GM12874 (cell line): ENCODE data around the gene SOX18.

Experiments
- TF ChIP-seq, protein P1 (sequence below): IDR thresholded peaks from 2 replicates; pipeline ENCODE4 v1.5.1; 2011; ENCODE audit warnings: low read depth, mild to moderate bottlenecking, control low read depth, low read length, moderate library complexity; ENCODE audit not compliant: insufficient read depth

The SOX18 gene

DNA sequence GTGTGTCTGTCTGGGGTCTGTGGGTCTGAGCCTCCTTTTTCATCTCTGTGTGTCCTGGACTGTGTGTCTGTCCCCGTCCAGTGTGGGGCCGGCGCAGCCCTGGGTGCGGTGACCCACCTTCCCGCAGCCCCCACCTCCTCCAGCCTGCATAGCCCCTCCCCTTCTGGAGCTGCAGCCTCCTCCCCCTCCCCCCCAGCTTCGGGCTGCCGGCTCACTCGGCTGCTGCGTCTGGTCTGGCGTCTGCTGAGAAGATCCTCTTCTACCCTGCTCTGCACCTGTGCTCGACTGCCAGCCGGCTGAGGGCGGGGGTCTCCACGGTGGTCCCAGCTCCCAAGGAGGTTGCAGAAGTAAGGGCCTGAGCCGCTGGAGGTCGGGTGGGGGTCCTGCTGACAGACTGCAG lies 42.3 kb upstream of the SOX18 start:
- TF ChIP-seq, protein P1, sequence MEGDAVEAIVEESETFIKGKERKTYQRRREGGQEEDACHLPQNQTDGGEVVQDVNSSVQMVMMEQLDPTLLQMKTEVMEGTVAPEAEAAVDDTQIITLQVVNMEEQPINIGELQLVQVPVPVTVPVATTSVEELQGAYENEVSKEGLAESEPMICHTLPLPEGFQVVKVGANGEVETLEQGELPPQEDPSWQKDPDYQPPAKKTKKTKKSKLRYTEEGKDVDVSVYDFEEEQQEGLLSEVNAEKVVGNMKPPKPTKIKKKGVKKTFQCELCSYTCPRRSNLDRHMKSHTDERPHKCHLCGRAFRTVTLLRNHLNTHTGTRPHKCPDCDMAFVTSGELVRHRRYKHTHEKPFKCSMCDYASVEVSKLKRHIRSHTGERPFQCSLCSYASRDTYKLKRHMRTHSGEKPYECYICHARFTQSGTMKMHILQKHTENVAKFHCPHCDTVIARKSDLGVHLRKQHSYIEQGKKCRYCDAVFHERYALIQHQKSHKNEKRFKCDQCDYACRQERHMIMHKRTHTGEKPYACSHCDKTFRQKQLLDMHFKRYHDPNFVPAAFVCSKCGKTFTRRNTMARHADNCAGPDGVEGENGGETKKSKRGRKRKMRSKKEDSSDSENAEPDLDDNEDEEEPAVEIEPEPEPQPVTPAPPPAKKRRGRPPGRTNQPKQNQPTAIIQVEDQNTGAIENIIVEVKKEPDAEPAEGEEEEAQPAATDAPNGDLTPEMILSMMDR = no peak

DNA sequence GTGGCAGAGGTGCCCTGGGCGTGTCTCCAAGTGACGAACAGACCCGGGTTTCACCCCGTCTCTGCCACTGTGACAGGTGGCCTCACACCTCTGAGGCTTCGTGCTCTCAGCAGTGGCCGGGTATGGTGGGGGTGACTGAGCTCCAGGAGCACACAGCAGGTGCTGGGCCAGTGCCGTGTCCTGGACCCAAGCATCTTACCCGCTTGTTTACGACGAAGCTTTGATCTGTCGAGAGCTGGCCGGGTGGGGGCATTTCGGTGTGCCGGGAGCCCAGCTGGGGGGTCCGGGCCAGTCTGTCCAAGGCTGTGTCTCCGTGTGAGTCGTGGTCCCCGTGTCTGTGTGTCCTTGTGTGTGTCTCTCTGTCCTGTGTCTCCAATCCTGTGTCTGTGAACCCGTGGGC lies 41.9 kb upstream of the SOX18 start:
- TF ChIP-seq, protein P1 = no peak

- TF ChIP-seq, protein P1 = no peak
Observed at GRCh38 chr20:64090165-64090564, 40.7 kb upstream of the SOX18 start.

- TF ChIP-seq, protein P1 = no peak
Observed at GRCh38 chr20:64086801-64087200, 37.4 kb upstream of the SOX18 start.

GRCh38 chr20:64084685-64085152 lies 35.3 kb upstream of the SOX18 start:
- TF ChIP-seq, protein P1 = no peak

GRCh38 chr20:64083804-64084684 lies 34.6 kb upstream of the SOX18 start, which contains the start of gene LKAAEAR1:
Gene LKAAEAR1 (minus strand): TSS chr20:64084398. CDS start chr20:64084219, 179 bp downstream.
- TF ChIP-seq, protein P1 = no peak

GRCh38 chr20:64083378-64083803 lies 34.0 kb upstream of the SOX18 start:
- TF ChIP-seq, protein P1 = peak; percentile 82
